Spleen (tissue), 7 donors: ENCODE results near the gene F13A1.

ENCODE experiments used
- POLR2AphosphoS5 ChIP-seq, 3 donors: sonication (generic); formaldehyde crosslinking; IDR thresholded peaks; one replicate each; pipeline ENCODE4 v1.5.1; 2017; ENCODE audit warnings: antibody characterized with exemption in 3 of 3
- TF ChIP-seq, protein P1 (sequence below), 11 experiments: fragments of 200-600 bp in 7 of 11; fragments of 450-650 bp in 4 of 11; sonication (generic) in 4 of 11; IDR thresholded peaks in 8 of 11; conservative IDR thresholded peaks in 3 of 11; 1 replicate in 7 of 11; 2 replicates in 4 of 11; pipeline versions ENCODE4 v1.4.0 to v1.8.0; 2016 to 2021; ENCODE audit warnings: antibody characterized with exemption in 11 of 11, inconsistent platforms in 4 of 11, mild to moderate bottlenecking in 1 of 11
- donor health status: DM: no; HTN: no; CAD: no; lungs with moderate emphysema.
- donor health status: DM: no; HTN: no; CAD: no.
- donor health status: DM: no; HTN: no; CAD: no.

DNA sequence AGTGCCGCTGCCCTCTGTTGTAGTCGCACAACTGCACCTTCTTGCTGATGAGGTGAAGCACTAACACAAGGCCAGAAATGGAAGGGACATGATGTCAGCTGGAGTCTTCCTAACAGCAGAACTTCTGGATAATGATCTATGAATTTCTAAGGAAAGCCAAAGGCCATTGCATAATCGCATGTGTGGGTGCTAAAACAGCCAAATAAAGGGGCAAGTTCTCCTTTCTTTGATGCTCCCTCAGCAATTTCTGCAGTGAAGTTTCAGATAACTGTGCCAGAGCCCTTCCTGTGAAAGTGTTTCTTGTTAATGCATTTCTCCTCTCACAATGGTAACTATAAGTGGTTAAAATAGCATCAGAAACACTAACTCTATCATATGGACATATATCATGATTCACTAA lies 8.0 kb upstream of the F13A1 start:
- TF ChIP-seq, protein P1, sequence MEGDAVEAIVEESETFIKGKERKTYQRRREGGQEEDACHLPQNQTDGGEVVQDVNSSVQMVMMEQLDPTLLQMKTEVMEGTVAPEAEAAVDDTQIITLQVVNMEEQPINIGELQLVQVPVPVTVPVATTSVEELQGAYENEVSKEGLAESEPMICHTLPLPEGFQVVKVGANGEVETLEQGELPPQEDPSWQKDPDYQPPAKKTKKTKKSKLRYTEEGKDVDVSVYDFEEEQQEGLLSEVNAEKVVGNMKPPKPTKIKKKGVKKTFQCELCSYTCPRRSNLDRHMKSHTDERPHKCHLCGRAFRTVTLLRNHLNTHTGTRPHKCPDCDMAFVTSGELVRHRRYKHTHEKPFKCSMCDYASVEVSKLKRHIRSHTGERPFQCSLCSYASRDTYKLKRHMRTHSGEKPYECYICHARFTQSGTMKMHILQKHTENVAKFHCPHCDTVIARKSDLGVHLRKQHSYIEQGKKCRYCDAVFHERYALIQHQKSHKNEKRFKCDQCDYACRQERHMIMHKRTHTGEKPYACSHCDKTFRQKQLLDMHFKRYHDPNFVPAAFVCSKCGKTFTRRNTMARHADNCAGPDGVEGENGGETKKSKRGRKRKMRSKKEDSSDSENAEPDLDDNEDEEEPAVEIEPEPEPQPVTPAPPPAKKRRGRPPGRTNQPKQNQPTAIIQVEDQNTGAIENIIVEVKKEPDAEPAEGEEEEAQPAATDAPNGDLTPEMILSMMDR (IDR thresholded peaks at IDR 0.05 in 8 of 11, conservative IDR thresholded peaks at IDR 0.05 in 3 of 11): no peak
- no peak for TF ChIP-seq POLR2AphosphoS5 (IDR thresholded peaks at IDR 0.05)
